IMR-90 (cell line): ENCODE results near the gene PDGFA. TPM values are rescaled to one million over a fixed set of nuclear protein-coding genes. Genes with fewer than 3 reads are reported as not detected.
"Not testable (repeated sequence)": the region's sequence is repeated elsewhere in the genome, so short reads cannot be mapped to it uniquely, and the experiment has no call there.

ENCODE experiments used
- ATAC-seq: fragments of 200-7000 bp; cut with Tn5 transposase; 2 replicates; pipeline ENCODE4 v1.9.1; 2020; ENCODE audit warnings: low read depth, mild to moderate bottlenecking, moderate library complexity
- BruUV-seq: library from RNA; stranded (reverse); fragments of 400-500 nt; replicated peaks from 2 replicates; lab custom pipeline; 2021; lab: Mats Ljungman, UMichigan
- CTCF ChIA-PET: fragments of 300-600 bp; formaldehyde crosslinking; extraction: SDS; loops from one replicate; lab custom pipeline; 2021; ENCODE audit warnings: antibody characterized with exemption; lab: Yijun Ruan, JAX
- POLR2A ChIA-PET: fragments of 300-600 bp; sonication (Branson Sonifier 250); formaldehyde crosslinking; loops from one replicate; lab custom pipeline; 2022; ENCODE audit warnings: antibody characterized with exemption; ENCODE audit not compliant: unreplicated experiment; lab: Charles Lee
- DNase-seq: peaks from one replicate; pipeline ENCODE4 v3.0.0; 2013
- H2AFZ ChIP-seq: replicated peaks from 2 replicates; pipeline ENCODE3; 2013; ENCODE audit warnings: low read length, mild to moderate bottlenecking; ENCODE audit not compliant: poor library complexity
- H2AK5ac ChIP-seq: 2 replicates; pipeline ENCODE4 v1.6.1; 2013; ENCODE audit warnings: low read depth, low read length, inconsistent platforms
- H2AK9ac ChIP-seq: replicated peaks from 2 replicates; pipeline ENCODE3; 2013; ENCODE audit warnings: mild to moderate bottlenecking, low read depth, low read length, moderate library complexity; ENCODE audit not compliant: poor library complexity
- H2BK120ac ChIP-seq: 2 replicates; pipeline ENCODE4 v1.6.1; 2013; ENCODE audit warnings: low read depth, low read length, inconsistent platforms
- H2BK15ac ChIP-seq: 3 replicates; pipeline ENCODE4 v1.6.1; 2013; ENCODE audit warnings: low read depth, low read length, inconsistent platforms
- H2BK20ac ChIP-seq: 2 replicates; pipeline ENCODE4 v1.6.1; 2013; ENCODE audit warnings: low read depth, mild to moderate bottlenecking, inconsistent platforms, low read length, moderate library complexity
- H2BK5ac ChIP-seq: 2 replicates; pipeline ENCODE4 v1.6.1; 2013; ENCODE audit warnings: mild to moderate bottlenecking, low read depth, low read length, inconsistent platforms; ENCODE audit not compliant: poor library complexity, severe bottlenecking
- H3K14ac ChIP-seq: replicated peaks from 2 replicates; pipeline ENCODE4 v1.6.1; 2013; ENCODE audit warnings: low read depth, low read length, inconsistent platforms
- H3K18ac ChIP-seq: 2 replicates; pipeline ENCODE4 v1.6.1; 2013; ENCODE audit warnings: low read depth, low read length, control low read depth
- H3K23ac ChIP-seq: 2 replicates; pipeline ENCODE4 v1.6.1; 2013; ENCODE audit warnings: low read depth, low read length, inconsistent platforms
- H3K27ac ChIP-seq: 2 replicates; pipeline ENCODE4 v1.5.1; 2013; ENCODE audit warnings: mild to moderate bottlenecking, control low read depth, low read length; ENCODE audit not compliant: insufficient read depth
- H3K27me3 ChIP-seq: 2 replicates; pipeline ENCODE4 v1.6.1; 2013; ENCODE audit warnings: low read length; ENCODE audit not compliant: control insufficient read depth, insufficient read depth
- H3K36me3 ChIP-seq: 2 replicates; pipeline ENCODE4 v1.6.1; 2013; ENCODE audit warnings: low read length, mixed read lengths; ENCODE audit not compliant: control insufficient read depth, insufficient read depth
- H3K4ac ChIP-seq: 2 replicates; pipeline ENCODE4 v1.6.1; 2013; ENCODE audit warnings: low read depth, low read length, inconsistent platforms
- H3K4me1 ChIP-seq: 2 replicates; pipeline ENCODE4 v1.6.1; 2013; ENCODE audit warnings: low read length, mixed read lengths; ENCODE audit not compliant: control insufficient read depth, insufficient read depth
- H3K4me2 ChIP-seq: 2 replicates; pipeline ENCODE4 v1.6.1; 2013; ENCODE audit warnings: low read depth, mild to moderate bottlenecking, control low read depth, low read length, moderate library complexity
- H3K4me3 ChIP-seq: 2 replicates; pipeline ENCODE4 v1.5.1; 2013; ENCODE audit warnings: low read depth, mild to moderate bottlenecking, control low read depth, low read length, moderate library complexity; ENCODE audit not compliant: insufficient read depth
- H3K56ac ChIP-seq: 2 replicates; pipeline ENCODE4 v1.6.1; 2013; ENCODE audit warnings: low read length, inconsistent platforms; ENCODE audit not compliant: insufficient read depth; ENCODE audit errors: extremely low read depth
- H3K79me1 ChIP-seq, 2 experiments: 2 replicates each; pipeline ENCODE4 v1.6.1; 2013; ENCODE audit warnings: low read length in 2 of 2, inconsistent platforms in 1 of 2, low read depth in 1 of 2
- H3K9ac ChIP-seq: 2 replicates; pipeline ENCODE4 v1.6.1; 2013; ENCODE audit warnings: low read depth, low read length, control low read depth
- H3K9me1 ChIP-seq: 2 replicates; pipeline ENCODE4 v1.6.1; 2013; ENCODE audit warnings: low read length, inconsistent platforms; ENCODE audit not compliant: insufficient read depth
- H3K9me3 ChIP-seq: 2 replicates; pipeline ENCODE4 v1.6.1; 2013; ENCODE audit warnings: low read length; ENCODE audit not compliant: control insufficient read depth, insufficient read depth
- H4K20me1 ChIP-seq: 2 replicates; pipeline ENCODE4 v1.6.1; 2013; ENCODE audit warnings: low read length, inconsistent platforms; ENCODE audit not compliant: insufficient read depth
- H4K5ac ChIP-seq: 2 replicates; pipeline ENCODE4 v1.6.1; 2013; ENCODE audit warnings: mild to moderate bottlenecking, low read depth, low read length, control low read depth
- H4K8ac ChIP-seq, 2 experiments: 2 replicates each; pipeline ENCODE4 v1.6.1; 2013; ENCODE audit warnings: low read depth in 2 of 2, low read length in 2 of 2, control low read depth in 1 of 2, inconsistent platforms in 1 of 2
- H4K91ac ChIP-seq: 2 replicates; pipeline ENCODE4 v1.6.1; 2013; ENCODE audit warnings: low read depth, low read length, inconsistent platforms; ENCODE audit not compliant: insufficient read depth
- whole genome bisulfite sequencing, 2 experiments: methylation state at CpG; one replicate each; pipeline versions ENCODE4 v1.1.5 to v1.1.7; 2013; ENCODE audit warnings: missing lambda C conversion rate in 2 of 2; ENCODE audit not compliant: insufficient read length in 1 of 2; ENCODE audit errors: extremely low coverage in 2 of 2; 5-methylcytosine and 5-hydroxymethylcytosine counted together
- dilution Hi-C: fragments of 300-500 bp; cut with HindIII; formaldehyde crosslinking; loops from one replicate; pipeline ENCODE4 v1.14.3; 2018; ENCODE audit warnings: low sequenced_read_pairs; ENCODE audit not compliant: unreplicated experiment
- in situ Hi-C: fragments of 300-500 bp; cut with MboI; formaldehyde crosslinking; loops from 3 replicates; pipeline ENCODE4 v1.14.3; 2019; ENCODE audit warnings: low sequenced_read_pairs, inconsistent platforms, mixed read lengths
- intact Hi-C: fragments of 100-400 bp; cut with micrococcal nuclease; formaldehyde crosslinking; loops from 2 replicates; pipeline ENCODE4 v1.10.0; 2022
- polyA plus RNA-seq, 3 experiments: library from polyadenylated mRNA; depleted of rRNA; stranded (reverse); fragments of >200 nt; gene quantifications; 2 replicates each; pipeline ENCODE4 v1.2.3, GENCODE V29; 2012; ENCODE audit warnings: low replicate concordance in 1 of 3
- total RNA-seq: library from RNA; depleted of rRNA; stranded (reverse); fragments of >200 nt; gene quantifications from 2 replicates; pipeline ENCODE4 v1.2.3, GENCODE V29; 2012

Gene PDGFA
- total and polyA plus RNA-seq, 2 of the 4 experiments (the other 2 are of a cell fraction), result 3.3 to 3.8 TPM

- H3K18ac ChIP-seq, H3K79me1 ChIP-seq, H3K27ac ChIP-seq, H3K36me3 ChIP-seq, ATAC-seq, H3K9me3 ChIP-seq, H3K4ac ChIP-seq, H3K4me1 ChIP-seq, H3K4me3 ChIP-seq, H2AK5ac ChIP-seq, H4K91ac ChIP-seq, H2BK15ac ChIP-seq, H3K9ac ChIP-seq, H2AFZ ChIP-seq, H2AK9ac ChIP-seq, H3K23ac ChIP-seq, H2BK5ac ChIP-seq, H2BK20ac ChIP-seq, H2BK120ac ChIP-seq, H3K4me2 ChIP-seq, dilution Hi-C loops, H3K14ac ChIP-seq, H4K20me1 ChIP-seq, H4K5ac ChIP-seq, POLR2A ChIA-PET, in situ Hi-C loops, CTCF ChIA-PET, intact Hi-C loops, H4K8ac ChIP-seq, H3K9me1 ChIP-seq, BruUV-seq, H3K56ac ChIP-seq, DNase-seq, H3K27me3 ChIP-seq: not testable (repeated sequence)
- WGBS, 2 experiments, result 90% methylated on average over 11 of the region's 32 CpGs; no CpG with 5 or more reads in 1 of the 2 experiments
Observed at GRCh38 chr7:552151-552867, 32.7 kb upstream of the PDGFA start.

GRCh38 chr7:551615-551970 is 31.9 kb upstream of the PDGFA start:
- H3K14ac ChIP-seq, H4K20me1 ChIP-seq, H3K9ac ChIP-seq, H4K91ac ChIP-seq, H3K9me1 ChIP-seq, BruUV-seq, H3K4me2 ChIP-seq, H3K23ac ChIP-seq, H3K27ac ChIP-seq, H2BK15ac ChIP-seq, H3K18ac ChIP-seq, H2AK5ac ChIP-seq, H3K79me1 ChIP-seq, H4K8ac ChIP-seq, H2BK120ac ChIP-seq, H3K9me3 ChIP-seq, intact Hi-C loops, H3K4ac ChIP-seq, H2BK20ac ChIP-seq, CTCF ChIA-PET, H3K56ac ChIP-seq, H3K36me3 ChIP-seq, H3K4me1 ChIP-seq, H2AK9ac ChIP-seq, H3K27me3 ChIP-seq, H3K4me3 ChIP-seq, H2BK5ac ChIP-seq, H4K5ac ChIP-seq, POLR2A ChIA-PET, dilution Hi-C loops, ATAC-seq, DNase-seq, in situ Hi-C loops, H2AFZ ChIP-seq: not testable (repeated sequence)
- 67% methylated on average over 1 of the region's 9 CpGs; no CpG with 5 or more reads in 1 of the 2 experiments for WGBS, 2 experiments
